Measurements from ENCODE around the gene ZNF583. TPM values are rescaled to one million over a fixed set of nuclear protein-coding genes. Genes with fewer than 3 reads are reported as not detected.
A peak's percentile ranks its signal among the peaks of the same experiment; 100 is the strongest.

The ZNF583 gene
- total and polyA plus RNA-seq, 2 of the 13 experiments (the other 11 are each of a cell fraction or from before 2014, with no cell fraction given), result 0.65 to 5.3 TPM

- TF ChIP-seq ZNF691 (CRISPR knock-in tag; IDR thresholded peaks at IDR 0.05; ENCODE audit: borderline replicate concordance, low read depth) (no peak), FOXJ3 (CRISPR knock-in tag; IDR thresholded peaks at IDR 0.05; ENCODE audit: borderline replicate concordance) (no peak), KAT8 (CRISPR knock-in tag; IDR thresholded peaks at IDR 0.05) (peak; percentile 76; the same call in 1 of the 2 replicates), POGZ (CRISPR knock-in tag; IDR thresholded peaks at IDR 0.05) (peak; percentile 46), ZBTB14 (CRISPR knock-in tag; IDR thresholded peaks at IDR 0.05) (0 out of 2 replicates have a peak, but pooled peaks have one; percentile 14), ZNF24 (IDR thresholded peaks at IDR 0.05) (no peak), MEIS1 (CRISPR knock-in tag; IDR thresholded peaks at IDR 0.05; ENCODE audit: borderline replicate concordance) (0 out of 2 replicates have a peak, but pooled peaks have one; percentile 22), HOMEZ (CRISPR knock-in tag; IDR thresholded peaks at IDR 0.05; ENCODE audit: low read depth) (no peak), CBX1 (IDR thresholded peaks at IDR 0.05; ENCODE audit: low read depth) (peak; percentile 40), PBX2 (CRISPR knock-in tag; IDR thresholded peaks at IDR 0.05) (no peak), MTA3 (CRISPR knock-in tag; IDR thresholded peaks at IDR 0.05) (no peak), NKX3-1 (CRISPR knock-in tag; IDR thresholded peaks at IDR 0.05) (no peak; the same call in none of the 2 replicates), ZNF207 (IDR thresholded peaks at IDR 0.05; ENCODE audit: borderline replicate concordance) (no peak), NRL (CRISPR knock-in tag; IDR thresholded peaks at IDR 0.05; ENCODE audit: borderline replicate concordance) (peak; percentile 63), RBFOX2 (IDR thresholded peaks at IDR 0.05; ENCODE audit: low read depth, low read length) (peak; percentile 83)
- TF ChIP-seq, protein P1, sequence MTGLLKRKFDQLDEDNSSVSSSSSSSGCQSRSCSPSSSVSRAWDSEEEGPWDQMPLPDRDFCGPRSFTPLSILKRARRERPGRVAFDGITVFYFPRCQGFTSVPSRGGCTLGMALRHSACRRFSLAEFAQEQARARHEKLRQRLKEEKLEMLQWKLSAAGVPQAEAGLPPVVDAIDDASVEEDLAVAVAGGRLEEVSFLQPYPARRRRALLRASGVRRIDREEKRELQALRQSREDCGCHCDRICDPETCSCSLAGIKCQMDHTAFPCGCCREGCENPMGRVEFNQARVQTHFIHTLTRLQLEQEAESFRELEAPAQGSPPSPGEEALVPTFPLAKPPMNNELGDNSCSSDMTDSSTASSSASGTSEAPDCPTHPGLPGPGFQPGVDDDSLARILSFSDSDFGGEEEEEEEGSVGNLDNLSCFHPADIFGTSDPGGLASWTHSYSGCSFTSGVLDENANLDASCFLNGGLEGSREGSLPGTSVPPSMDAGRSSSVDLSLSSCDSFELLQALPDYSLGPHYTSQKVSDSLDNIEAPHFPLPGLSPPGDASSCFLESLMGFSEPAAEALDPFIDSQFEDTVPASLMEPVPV (CRISPR knock-in tag; IDR thresholded peaks at IDR 0.05), result no peak
- TF ChIP-seq, protein P2, sequence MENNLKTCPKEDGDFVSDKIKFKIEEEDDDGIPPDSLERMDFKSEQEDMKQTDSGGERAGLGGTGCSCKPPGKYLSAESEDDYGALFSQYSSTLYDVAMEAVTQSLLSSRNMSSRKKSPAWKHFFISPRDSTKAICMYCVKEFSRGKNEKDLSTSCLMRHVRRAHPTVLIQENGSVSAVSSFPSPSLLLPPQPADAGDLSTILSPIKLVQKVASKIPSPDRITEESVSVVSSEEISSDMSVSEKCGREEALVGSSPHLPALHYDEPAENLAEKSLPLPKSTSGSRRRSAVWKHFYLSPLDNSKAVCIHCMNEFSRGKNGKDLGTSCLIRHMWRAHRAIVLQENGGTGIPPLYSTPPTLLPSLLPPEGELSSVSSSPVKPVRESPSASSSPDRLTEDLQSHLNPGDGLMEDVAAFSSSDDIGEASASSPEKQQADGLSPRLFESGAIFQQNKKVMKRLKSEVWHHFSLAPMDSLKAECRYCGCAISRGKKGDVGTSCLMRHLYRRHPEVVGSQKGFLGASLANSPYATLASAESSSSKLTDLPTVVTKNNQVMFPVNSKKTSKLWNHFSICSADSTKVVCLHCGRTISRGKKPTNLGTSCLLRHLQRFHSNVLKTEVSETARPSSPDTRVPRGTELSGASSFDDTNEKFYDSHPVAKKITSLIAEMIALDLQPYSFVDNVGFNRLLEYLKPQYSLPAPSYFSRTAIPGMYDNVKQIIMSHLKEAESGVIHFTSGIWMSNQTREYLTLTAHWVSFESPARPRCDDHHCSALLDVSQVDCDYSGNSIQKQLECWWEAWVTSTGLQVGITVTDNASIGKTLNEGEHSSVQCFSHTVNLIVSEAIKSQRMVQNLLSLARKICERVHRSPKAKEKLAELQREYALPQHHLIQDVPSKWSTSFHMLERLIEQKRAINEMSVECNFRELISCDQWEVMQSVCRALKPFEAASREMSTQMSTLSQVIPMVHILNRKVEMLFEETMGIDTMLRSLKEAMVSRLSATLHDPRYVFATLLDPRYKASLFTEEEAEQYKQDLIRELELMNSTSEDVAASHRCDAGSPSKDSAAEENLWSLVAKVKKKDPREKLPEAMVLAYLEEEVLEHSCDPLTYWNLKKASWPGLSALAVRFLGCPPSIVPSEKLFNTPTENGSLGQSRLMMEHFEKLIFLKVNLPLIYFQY (CRISPR knock-in tag; IDR thresholded peaks at IDR 0.05; ENCODE audit: borderline replicate concordance), result no peak
These were observed at the start of gene ZNF583 (continued) for GRCh38 chr19:56403764-56404704.

Measured in HepG2 (cell line).